Activated CD4-positive, alpha-beta T cell treated with anti-CD3 and anti-CD28 coated beads, Interleukin-2, amount 50 U/mL, for 4 hours (primary cell): ENCODE results near the gene MARK2.
"Not testable (repeated sequence)": the region's sequence is repeated elsewhere in the genome, so short reads cannot be mapped to it uniquely, and the experiment has no call there.

Source experiments
- DNase-seq, 2 experiments: peaks; one replicate each; pipeline ENCODE4 v3.0.0-alpha.2; 2020

The MARK2 gene

DNA sequence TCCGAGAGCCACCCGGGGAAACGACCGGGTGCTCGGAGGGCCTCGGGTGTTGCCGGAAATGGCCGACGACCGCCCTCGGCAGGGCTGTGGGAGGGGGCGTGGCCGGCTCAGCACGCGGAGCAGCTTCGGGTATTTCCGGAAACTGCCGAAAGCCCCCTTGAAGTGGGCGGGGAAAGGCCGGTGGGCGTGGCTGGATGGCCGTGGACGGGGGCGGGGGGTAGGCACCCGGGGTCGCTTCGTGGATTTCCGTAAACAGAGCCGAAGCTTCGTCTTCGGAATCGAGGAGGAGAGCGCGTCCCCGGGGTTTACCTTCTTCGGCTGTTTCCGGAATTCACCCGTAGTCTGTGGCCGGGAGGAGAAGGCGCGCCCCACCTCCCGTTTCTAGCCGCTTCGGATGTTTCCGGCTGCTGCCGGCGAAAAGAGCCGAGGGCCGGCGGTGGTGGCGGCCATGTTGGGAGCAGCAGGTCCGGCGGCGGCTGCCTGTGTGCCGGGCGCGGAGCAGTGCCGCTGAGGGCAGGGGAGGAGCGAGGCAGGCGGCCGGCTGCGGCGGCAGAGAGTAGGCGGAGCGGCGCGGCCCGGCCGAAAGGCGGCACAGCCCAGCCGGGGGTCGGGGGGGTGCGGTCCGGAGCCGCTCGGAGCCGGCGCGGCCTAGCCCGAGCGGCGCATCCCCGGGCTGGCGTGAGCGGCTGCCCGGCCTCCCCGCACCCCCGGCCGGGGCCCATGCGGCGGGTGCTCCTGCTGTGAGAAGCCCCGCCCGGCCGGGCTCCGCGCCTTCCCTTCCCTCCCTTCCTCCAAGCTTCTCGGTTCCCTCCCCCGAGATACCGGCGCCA lies at the start of gene MARK2:
MARK2 (plus strand) TSS at position 433 of the 830 bp plus-strand sequence; CDS start at position 830, 397 bp downstream.
- DNase-seq, result peak; percentile 99 to 100

GRCh38 chr11:63791495-63792167 lies 47.3 kb upstream of the MARK2 start:
- DNase-seq, result no peak

- no peak for DNase-seq
Measured at GRCh38 chr11:63793161-63793560, 45.7 kb upstream of the MARK2 start.

GRCh38 chr11:63795066-63795465 lies 43.8 kb upstream of the MARK2 start:
- no peak for DNase-seq

DNA sequence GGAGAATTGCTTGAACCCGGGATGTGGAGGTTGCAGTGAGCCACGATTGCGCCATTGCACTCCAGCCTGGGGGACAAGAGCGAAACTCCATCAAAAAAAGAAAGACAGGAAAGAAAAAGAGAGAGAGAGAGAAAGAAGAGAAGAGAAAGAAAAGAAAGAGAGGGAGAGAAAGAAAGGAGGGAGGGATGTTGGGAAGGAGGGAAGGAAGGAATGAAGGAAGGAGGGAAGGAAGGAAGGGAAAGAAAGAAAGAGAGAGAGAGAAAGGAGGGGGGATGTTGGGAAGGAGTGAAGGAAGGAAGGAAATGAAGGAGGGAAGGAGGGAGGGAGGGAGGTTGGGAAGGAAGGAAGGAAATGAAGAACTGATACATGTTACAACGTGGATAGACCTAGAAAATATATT lies 38.0 kb upstream of the MARK2 start:
- no peak for DNase-seq

DNA sequence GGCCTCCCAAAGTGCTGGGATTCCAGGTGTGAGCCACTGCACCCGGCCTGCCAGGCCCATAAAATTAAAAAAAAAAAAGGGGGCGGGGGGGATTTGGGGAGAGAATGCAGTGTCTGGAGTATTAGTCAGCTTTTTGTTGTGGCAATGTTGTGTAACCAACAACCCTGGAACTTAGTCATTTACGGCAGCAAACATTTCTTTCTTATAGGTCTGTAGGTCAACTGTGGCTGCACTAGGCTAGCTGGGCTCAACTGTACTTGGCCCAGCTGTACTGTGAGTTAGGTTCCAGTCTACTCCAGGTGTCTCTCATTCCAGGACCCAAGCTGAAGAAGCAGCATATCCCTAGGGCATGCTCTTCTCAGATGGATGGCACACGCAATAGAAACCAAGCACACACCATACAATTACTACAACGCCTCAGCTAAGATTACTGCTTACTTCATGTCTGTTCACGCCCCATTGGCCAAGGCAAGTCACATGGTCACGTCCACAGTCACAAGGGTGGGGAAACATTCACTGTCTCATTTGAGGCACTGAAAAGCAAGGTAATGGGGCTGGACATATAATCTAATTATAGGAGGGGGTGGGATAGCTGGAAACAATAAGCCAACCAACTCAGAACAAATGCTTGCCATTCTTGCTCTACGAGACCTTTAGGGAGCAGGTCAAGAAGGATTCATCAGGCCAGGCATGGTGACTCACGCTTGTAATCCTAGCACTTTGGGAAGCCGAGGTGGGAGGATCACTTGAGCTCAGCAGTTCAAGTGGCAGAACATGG lies 36.1 kb upstream of the MARK2 start:
- DNase-seq, result no peak

DNA sequence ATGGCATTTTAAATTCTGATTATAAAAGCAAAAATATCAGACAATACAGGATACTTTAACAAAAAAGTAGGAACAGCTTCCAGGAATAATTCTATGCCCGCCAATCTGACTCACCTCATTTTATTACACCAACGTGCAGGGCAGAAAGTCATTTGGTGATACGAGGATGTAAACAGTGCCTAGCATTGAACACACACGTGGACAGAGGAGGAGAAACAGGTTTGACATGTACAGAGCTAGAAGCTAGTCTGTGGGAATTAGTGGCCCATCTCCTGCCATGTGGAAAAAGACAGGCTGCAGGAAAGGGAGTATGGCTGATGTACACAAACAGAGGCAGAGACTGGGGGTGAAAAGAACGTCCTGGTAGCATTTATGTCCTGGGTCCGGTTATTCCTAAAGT lies 34.7 kb upstream of the MARK2 start:
- no peak for DNase-seq

DNA sequence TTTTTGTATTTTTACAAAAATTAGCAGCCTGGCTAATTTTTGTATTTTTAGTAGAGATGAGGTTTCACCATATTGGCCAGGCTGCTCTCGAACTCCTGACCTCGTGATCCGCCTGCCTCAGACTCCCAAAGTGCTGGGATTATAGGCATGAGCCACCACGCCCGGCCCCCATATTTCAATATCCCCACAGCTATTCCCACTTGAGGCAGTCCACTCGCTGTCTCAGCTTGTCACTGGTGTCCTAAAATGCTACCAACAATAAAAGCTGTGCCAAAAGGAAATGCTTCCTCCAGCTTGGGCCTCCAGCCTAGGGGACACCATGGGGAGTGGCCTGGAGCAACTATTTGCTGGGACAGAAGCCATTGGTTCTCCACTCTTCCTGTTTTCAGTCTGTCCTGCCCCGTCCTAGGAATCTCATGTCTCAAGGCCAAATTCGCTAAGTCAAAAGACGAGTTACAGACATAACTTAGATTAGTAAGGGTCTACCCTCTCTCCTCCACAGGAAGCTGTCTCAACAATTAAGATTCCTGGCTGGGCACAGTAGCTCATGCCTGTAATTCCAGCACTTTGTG lies 33.0 kb upstream of the MARK2 start:
- DNase-seq, result no peak

DNA sequence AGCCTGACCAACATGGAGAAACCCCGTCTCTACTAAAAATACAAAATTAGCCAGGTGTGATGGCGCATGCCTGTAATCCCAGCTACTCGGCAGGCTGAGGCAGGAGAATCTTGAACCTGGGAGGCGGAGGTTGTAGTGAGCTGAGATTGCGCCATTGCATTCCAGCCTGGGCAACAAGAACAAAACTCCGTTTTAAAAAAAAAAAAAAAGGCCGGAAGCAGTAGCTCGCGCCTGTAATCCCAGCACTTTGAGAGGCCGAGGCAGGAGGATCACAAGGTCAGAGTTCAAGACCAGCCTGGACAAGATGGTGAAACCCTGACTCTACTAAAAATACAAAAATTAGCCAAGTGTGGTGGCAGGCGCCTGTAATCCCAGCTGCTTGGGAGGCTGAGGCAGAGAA lies 28.5 kb upstream of the MARK2 start:
- DNase-seq, result not testable (repeated sequence)

DNA sequence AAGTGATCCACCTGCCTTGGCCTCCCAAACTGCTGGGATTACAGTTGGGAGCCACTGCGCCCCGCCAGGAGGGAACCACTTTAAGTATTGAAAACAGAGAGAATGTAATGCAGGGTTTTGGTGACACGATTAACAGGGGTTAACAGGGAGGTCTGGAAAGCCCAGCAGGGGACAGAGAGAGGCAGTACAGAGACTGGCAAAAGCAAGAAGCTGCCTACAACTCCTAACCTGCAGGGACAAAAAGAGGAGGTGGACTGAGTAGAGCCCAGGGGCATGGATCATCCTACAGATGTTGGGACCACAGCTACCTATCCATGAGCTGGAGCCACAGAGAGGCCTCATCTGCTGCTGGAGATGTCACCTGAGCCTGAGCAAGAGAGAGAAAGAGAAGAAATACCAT lies 27.4 kb upstream of the MARK2 start:
- no peak for DNase-seq

GRCh38 chr11:63813035-63813562 lies 25.8 kb upstream of the MARK2 start, which contains the start of gene SPINDOC:
SPINDOC (plus strand) TSS chr11:63813456; CDS start chr11:63813687, 231 bp downstream.
- DNase-seq, result peak; percentile 38 to 41

DNA sequence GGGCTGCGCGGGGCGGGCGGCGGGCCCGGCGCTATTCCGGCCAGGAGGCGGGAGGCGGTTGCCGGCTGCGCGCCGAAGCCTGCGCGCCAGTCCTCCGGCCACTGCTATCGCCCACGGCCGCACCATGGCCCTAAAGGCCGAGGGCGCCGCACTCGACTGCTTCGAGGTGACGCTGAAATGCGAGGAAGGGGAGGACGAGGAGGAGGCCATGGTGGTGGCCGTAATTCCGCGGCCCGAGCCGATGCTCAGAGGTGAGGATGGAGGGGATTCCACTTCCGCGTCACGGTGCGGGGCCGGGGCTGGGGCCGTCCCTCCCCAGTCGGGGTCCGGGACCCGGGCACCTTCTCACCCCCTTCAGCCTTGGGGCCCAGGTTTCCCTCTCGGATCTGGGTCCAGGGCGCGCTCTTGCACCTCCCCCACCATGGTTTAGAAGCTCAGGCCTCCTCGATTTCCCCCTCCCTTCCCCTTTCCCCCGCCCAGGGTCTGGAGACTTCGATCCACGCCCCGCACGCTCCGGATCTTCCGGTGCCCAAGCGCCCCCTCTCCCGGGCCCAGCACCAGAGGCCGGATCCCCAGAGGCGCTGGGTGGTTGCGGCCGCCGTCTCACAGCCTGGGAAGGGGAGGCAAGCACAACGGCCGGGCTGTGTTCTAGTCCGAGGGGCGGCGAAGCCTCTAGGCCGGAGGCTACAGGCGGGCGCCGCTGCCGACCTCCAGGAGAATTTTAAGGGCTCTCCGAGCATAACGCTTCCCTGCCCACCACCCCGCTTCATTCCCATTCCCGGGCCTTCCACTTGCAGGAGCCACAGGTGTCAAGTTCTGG lies 25.1 kb upstream of the MARK2 start:
- peak in 1 of 2 experiments; percentile 7 for DNase-seq

GRCh38 chr11:63814383-63814736 lies 24.6 kb upstream of the MARK2 start:
- no peak for DNase-seq

DNA sequence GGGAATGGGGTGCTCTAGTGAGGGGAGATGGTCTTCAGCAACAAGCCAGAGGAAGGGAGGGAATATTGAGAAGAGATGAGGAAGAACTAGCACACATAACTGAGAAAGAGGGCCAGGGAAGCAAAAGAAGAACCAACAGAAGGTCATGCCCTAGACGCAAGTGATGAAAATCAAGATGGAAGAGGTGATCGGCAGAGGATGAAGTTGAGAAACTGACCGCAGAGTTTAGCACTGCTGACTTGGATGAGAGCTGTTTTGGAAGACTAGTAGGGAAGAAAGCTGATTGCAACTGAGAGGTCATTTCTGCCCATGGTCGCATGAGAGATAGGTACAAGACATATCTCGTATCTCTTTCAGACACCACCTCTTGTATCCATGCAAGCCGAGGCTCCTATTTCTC lies 22.7 kb upstream of the MARK2 start:
- DNase-seq, result no peak

- no peak for DNase-seq
Measured at GRCh38 chr11:63816732-63817131, 22.2 kb upstream of the MARK2 start.

DNA sequence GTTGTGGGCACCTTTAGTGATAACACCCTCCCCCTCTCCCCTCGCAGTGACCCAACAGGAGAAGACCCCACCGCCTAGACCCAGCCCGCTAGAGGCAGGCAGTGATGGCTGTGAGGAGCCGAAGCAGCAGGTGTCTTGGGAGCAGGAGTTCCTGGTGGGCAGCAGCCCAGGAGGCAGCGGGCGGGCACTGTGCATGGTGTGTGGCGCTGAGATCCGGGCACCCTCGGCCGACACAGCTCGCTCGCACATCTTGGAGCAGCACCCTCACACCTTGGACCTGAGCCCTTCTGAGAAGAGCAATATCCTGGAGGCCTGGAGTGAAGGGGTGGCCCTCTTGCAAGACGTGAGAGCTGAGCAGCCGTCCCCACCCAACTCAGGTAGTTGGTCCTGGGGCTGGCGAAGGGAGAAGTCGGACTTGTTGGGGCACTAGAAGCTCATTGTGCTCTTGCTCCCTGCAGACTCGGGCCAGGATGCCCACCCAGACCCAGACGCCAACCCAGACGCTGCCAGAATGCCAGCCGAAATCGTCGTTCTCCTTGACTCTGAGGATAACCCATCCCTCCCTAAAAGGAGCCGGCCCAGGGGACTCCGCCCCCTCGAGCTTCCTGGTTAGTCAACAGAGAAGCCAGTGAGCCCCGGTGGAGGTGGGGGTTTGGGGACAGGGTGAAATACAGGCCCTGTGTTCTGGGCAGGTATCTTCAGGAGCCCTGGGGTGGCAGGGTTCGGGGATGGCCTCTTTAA lies 21.0 kb upstream of the MARK2 start:
- DNase-seq, result no peak

DNA sequence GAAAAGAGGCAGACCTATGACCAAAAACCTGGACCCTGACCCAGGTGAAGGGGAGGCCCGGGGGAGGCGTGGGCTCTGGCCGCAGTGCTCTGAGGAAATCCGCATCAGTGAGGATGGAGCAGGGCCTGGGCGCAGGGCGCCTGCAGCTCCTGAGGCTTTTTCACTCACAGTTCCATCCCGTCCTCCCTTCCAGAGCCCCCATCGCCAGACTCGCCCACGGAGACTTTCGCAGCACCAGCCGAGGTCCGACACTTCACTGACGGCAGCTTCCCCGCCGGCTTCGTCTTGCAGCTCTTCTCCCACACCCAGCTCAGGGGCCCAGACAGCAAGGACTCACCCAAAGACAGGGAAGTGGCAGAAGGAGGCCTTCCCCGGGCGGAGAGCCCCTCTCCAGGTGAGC lies 20.3 kb upstream of the MARK2 start:
- DNase-seq, result no peak

DNA sequence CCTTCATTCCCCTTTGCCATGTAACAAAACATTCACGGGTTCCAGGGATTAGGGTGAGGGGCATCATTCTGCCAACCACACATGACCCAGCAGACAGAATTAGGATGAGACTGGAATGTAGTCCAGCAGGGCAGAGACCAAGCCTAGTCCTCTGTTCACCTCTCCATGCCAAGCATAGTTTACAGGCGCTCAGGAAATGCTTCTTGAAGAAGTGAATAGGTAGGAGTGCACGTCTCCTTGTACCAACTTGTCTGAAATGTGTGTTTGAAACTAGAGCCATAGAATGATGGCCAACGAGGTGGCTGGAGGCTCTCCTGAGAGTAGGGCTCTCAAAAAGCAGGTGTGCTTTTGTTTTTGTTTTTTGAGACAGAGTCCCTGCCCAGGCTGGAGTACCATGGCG lies 17.5 kb upstream of the MARK2 start:
- DNase-seq, result no peak

DNA sequence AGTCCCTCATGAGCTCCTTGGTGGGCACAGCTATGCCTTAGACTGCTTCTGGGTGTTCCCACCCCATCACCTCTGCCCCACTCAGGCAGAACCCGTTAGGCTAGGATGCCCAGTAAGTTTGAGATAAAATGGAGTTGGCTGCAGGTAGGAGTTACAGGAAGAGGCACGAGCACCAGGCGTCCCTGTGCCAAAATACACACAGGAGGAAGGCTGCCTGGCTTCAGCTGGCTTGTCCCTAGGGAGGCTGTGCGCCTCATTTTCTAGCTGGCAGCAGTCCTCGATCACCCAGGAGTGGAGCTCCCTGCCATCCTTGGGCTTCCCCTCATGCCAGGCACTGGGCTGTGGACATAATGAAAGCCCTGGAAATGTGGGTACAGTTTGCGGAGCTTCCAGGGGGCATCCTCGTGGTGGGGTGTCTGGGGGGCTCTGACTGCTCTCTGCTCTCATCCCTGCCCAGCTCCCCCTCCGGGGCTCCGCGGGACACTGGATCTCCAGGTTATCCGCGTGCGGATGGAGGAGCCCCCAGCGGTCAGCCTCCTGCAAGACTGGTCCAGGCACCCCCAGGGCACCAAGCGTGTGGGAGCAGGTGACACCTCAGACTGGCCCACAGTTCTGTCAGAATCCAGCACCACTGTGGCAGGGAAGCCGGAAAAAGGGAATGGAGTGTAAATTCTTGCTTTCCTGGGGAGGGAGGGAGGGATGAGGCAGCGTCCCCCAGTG lies 12.3 kb upstream of the MARK2 start:
- DNase-seq, result no peak

DNA sequence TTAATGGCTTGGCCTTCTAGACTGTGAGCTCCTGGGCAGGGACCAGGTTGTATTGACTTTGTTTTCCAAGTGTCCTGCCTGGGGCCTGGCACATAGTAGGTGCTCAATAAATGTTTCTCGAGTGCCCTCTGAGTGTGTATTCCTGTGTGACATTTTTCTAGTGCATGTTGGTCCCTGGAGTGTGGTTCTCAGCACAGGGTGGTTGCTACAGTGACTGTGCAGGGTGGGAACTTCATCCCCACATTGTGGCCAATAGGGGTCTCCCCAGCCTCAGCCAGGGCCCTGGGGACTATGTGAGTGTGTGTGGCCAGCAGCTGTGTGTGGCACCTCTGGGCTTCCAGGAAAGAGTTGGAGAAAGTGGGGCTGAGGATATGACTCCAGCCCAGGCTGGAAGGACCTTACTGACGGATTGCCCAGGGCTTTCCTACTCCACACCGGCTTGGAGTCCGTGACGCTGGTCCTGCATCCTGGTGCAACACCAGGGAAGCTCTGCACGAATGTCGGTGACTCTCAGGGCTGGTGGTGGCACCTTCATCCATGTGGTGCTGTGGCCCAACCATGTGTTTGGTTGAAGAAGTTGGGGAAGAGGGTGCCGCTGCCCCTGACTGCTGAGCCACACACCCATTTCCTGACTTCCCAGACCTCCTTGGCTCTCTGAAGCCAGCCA lies 9.0 kb upstream of the MARK2 start:
- DNase-seq, result no peak
